Endothelial cell of umbilical vein (primary cell): ENCODE measurements around the gene OR2D2.

ENCODE experiments used
- CTCF ChIP-seq, 2 donors: IDR thresholded peaks; 1 replicate in 1 of 2; 2 replicates in 1 of 2; pipeline ENCODE4 v1.5.1; 2011; ENCODE audit warnings: low read length in 2 of 2, mild to moderate bottlenecking in 2 of 2, moderate library complexity in 2 of 2, control low read depth in 1 of 2, inconsistent platforms in 1 of 2, low read depth in 1 of 2; ENCODE audit not compliant: insufficient read depth in 1 of 2; ENCODE audit errors: extremely low read depth in 1 of 2
- EZH2 ChIP-seq: IDR thresholded peaks from 2 replicates; pipeline ENCODE4 v1.6.1; 2012; ENCODE audit warnings: borderline replicate concordance, low read depth, mild to moderate bottlenecking, moderate library complexity, low read length, inconsistent platforms; ENCODE audit not compliant: severe bottlenecking
- FOS ChIP-seq: IDR thresholded peaks from 2 replicates; pipeline ENCODE4 v1.6.1; 2011; ENCODE audit warnings: mild to moderate bottlenecking, low read length, moderate library complexity, borderline replicate concordance; ENCODE audit not compliant: insufficient read depth
- MYC ChIP-seq: IDR thresholded peaks from one replicate; pipeline ENCODE4 v1.6.1; 2011; ENCODE audit warnings: mild to moderate bottlenecking, low read depth, low read length
- POLR2A ChIP-seq: IDR thresholded peaks from 2 replicates; pipeline ENCODE4 v1.6.1; 2012; ENCODE audit warnings: low read depth, mild to moderate bottlenecking, control low read depth, low read length

GRCh38 chr11:6925007-6925577 lies 32.8 kb upstream of the OR2D2 start:
- TF ChIP-seq CTCF (IDR thresholded peaks at IDR 0.05; ENCODE audit: extremely low read depth in 1 of 2, insufficient read depth in 1 of 2, low read depth in 1 of 2, low read length in 2 of 2) (no peak), FOS (no peak), MYC (no peak), POLR2A (no peak), EZH2 (no peak)
